Measurements from ENCODE around the gene IQGAP2.

Gene IQGAP2

GRCh38 chr5:76704131-76704663, 301.1 kb downstream of the IQGAP2 start:
- in situ Hi-C loops (cut with MboI; ENCODE audit: low sequenced_read_pairs) = no loop called here

DNA sequence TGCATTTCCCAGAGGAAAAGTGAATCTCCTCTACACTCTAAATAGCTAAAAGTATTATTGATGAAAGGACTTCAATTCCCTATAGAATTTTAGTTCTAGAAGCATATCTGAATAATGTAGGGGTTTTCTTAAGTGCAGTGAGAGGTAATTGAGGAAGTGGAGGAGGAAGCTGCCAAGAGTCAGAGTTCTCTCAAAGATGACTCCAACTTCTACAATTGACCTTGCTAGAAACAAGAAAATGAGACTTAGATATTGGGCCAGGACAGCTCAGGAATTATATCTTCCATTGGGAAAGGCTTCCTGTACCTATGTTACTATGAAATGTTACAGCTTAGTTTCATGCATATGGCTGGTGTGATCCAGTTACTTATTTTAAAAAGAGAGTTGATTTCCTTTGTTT, 302.5 kb downstream of the IQGAP2 start:
- in situ Hi-C loops (cut with MboI; ENCODE audit: low sequenced_read_pairs) = no loop called here

- in situ Hi-C loops (cut with MboI; ENCODE audit: low sequenced_read_pairs) = no loop called here
These were observed 306.7 kb downstream of the IQGAP2 start for GRCh38 chr5:76709762-76710161.

GRCh38 chr5:76710991-76711390, 307.9 kb downstream of the IQGAP2 start:
- in situ Hi-C loops (cut with MboI; ENCODE audit: low sequenced_read_pairs) = no loop called here

DNA sequence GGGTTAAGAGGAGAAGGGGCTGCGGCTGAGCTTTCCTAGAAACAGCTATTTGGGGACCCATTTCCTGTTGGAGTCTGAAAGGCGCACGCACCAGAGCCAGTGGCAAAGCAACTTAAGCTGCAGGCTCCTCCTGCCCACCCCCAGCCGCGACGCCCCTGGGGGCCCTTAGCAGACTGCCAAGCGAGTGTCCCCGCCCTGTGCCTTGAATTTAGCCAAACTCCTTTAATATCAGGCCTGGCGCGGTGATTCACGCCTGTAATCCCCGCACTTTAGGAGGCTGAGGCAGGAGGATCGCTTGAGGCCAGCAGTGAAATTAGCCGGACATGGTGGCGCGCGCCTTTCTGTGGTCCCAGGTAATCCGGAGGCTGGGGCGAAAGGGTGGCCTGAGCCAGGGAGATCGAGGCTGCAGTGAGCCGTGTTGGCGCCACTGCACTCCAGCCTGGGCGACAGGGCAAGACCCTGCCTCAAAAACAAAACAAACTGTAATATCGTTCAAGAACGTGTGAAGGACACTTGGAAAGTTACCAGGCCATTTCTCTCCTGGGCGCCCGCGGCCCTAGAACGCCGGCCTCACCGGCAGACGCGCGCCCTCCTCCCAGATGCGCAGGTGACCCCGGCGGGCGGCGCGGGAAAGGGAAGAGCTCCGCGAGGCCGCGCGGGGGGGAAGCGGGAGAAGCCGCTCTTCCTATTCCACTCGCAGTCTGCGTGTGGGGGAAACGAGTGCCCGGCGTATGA, 311.8 kb downstream of the IQGAP2 start:
- in situ Hi-C loops (cut with MboI; ENCODE audit: low sequenced_read_pairs) = no loop called here

GRCh38 chr5:76715486-76715735, 312.3 kb downstream of the IQGAP2 start:
- in situ Hi-C loops (cut with MboI; ENCODE audit: low sequenced_read_pairs) = no loop called here

- in situ Hi-C loops (cut with MboI; ENCODE audit: low sequenced_read_pairs) = no loop called here
These were observed 312.8 kb downstream of the IQGAP2 start, which contains the start of gene F2R for GRCh38 chr5:76715736-76716455. TSS of gene F2R (plus strand) at chr5:76716126. CDS start at chr5:76716308, 182 bp downstream.

GRCh38 chr5:76716456-76717157, 313.5 kb downstream of the IQGAP2 start:
- in situ Hi-C loops (cut with MboI; ENCODE audit: low sequenced_read_pairs) = no loop called here

DNA sequence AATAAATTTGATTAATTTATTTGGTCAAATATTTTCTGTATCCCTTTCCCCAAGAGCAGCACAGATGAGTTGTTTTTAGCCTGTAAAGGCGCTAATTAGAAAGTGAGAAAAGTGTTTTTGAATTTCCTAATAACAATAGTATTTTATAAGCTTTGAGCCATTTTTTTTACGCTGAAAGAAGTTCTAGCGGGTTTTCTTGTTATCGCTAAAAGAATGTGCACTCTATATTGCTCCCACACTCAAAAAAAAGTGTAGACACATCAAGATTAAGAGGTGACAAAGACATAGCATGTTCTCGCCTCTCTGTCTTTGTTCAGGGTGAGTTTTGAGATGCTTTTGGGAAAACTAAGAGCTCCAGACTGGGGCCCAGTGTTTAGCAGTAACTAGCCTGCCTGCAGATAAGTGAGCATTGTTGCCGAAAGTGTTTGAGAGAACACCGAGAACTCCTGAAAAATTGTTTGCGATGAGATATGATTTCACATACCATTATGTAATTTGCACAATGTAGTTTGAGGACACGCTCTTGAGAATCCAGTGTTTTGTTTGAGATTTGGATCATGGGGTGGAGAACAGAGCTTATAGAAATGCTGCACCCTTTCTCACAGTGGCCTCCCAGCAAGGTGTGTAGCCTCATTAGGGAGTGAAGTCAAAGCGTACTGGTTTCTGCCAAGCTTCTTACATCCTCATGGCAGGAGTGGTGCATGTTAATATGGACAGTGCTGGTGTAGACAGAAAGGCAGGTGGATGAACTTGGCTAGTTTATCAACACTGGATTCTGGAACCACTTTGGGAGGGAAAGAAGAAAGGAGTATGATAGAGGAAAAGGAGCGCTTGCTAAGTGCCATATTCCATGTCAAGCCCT, 314.4 kb downstream of the IQGAP2 start:
- in situ Hi-C loops (cut with MboI; ENCODE audit: low sequenced_read_pairs) = no loop called here

DNA sequence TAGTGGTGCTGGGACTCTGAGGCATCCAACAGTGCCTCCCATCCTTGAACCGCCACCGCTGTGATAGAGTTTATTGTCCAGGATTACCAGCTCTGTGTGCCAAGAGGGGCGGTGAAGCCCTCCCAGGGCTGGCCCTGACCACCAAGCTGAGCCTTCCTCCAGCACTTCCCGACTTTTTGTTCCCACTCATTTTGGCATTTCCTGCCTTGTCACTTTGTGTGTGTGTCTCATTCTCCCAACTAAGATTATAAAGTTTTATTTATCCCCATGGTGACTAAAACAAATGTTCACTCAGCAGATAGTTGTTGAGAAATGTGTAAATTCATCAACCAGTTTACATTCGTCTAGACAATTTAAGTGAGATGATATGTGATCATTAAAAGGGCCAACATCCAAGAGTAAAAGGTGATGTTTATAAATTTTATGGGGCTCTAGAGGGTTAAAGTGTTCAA, 315.3 kb downstream of the IQGAP2 start:
- in situ Hi-C loops (cut with MboI; ENCODE audit: low sequenced_read_pairs) = no loop called here

GRCh38 chr5:76718880-76719279, 315.8 kb downstream of the IQGAP2 start:
- in situ Hi-C loops (cut with MboI; ENCODE audit: low sequenced_read_pairs) = no loop called here

- in situ Hi-C loops (cut with MboI; ENCODE audit: low sequenced_read_pairs) = no loop called here
These were observed 318.0 kb downstream of the IQGAP2 start for GRCh38 chr5:76720988-76721569.

DNA sequence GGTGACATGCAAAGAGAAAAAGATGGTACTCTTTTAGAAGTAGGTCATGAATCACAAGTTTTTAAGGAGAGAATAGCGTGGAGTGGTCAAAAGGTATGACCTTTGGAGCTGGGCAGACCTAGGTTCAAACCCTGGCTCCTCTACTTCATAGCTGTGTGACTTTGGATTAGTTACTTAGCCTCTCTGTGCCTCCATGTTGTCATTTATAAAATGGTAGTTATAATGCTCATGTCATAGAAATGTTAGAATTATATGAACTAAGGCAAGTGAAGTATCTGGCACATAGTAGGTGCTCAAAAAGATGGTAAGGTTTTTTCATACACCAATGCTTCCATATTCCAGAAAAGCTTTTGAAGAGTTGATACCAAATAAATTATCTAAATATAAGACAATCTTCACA, 320.2 kb downstream of the IQGAP2 start:
- in situ Hi-C loops (cut with MboI; ENCODE audit: low sequenced_read_pairs) = no loop called here

GRCh38 chr5:76723906-76724305, 320.8 kb downstream of the IQGAP2 start:
- in situ Hi-C loops (cut with MboI; ENCODE audit: low sequenced_read_pairs) = no loop called here

- in situ Hi-C loops (cut with MboI; ENCODE audit: low sequenced_read_pairs) = no loop called here
These were observed 321.8 kb downstream of the IQGAP2 start for GRCh38 chr5:76724871-76725270.

DNA sequence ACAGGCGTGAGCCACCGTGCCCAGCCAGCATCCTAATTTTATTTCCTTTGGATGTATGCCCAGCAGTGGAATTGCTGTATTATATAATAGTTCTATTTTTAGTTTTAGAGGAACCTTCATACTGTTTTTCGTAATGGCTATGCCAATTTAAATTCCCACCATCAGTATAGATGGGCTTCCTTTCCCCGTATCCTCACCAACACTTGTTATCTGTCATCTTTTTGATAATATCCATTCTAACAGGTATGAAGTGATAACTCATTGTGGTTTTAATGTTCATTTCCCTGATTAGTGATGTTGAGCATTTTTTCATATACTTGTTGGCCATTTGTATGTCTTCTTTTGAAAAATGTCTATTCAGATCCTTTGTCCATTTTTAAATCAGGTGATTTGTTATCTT, 325.9 kb downstream of the IQGAP2 start:
- in situ Hi-C loops (cut with MboI; ENCODE audit: low sequenced_read_pairs) = no loop called here

DNA sequence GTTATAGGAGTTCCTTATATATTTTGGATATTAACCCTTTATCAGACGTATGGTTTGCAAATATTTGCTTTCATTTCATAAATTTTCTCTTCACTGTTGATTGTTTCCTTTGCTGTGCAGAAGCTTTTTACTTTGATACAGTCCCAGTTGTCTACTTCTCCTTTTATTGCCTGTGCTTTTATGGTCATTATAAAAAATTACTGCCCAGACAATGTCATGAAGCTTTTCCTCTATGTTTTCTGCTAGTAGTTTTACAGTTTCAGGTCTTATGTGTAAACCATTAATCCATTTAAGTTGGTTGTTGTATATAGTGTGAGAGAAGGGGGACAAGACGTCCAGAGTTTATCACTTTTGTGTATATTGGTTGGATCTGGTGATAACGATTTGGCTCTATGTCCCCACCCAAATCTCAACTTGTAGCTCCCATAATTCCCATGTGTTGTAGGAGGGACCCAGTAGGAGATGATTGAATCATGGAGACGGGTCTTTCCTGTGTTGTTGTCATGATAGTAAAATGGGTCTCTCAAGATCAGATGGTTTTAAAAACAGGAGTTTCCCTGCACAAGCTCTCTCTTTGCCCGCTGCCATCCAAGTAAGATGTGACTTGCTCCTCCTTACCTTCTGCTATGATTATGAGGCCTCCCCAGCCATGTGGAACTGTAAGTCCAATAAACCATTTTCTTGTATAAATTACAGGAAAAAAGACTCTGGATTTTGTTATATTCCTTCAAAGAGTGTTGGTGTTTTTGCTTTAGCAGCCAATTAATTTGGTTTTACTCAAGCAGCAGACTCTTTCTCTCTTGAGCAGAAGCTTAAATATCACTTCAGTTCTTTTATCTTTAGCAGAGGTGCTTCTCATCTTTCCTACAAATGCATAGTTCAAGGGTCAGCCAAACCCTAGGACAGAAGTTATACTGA, 326.5 kb downstream of the IQGAP2 start:
- in situ Hi-C loops (cut with MboI; ENCODE audit: low sequenced_read_pairs) = no loop called here

- in situ Hi-C loops (cut with MboI; ENCODE audit: low sequenced_read_pairs) = no loop called here
These were observed 329.4 kb downstream of the IQGAP2 start for GRCh38 chr5:76732405-76733048.

- in situ Hi-C loops (cut with MboI; ENCODE audit: low sequenced_read_pairs) = no loop called here
These were observed 329.9 kb downstream of the IQGAP2 start for GRCh38 chr5:76733049-76733417.
